Fibroblast of skin of left biceps (primary cell): ENCODE data around the gene DCLRE1B.
A peak's percentile ranks its signal among the peaks of the same experiment; 100 is the strongest.

Experiments used
- DNase-seq, 2 experiments: peaks; one replicate each; pipeline ENCODE4 v3.0.0-alpha.2; 2013; ENCODE audit warnings: low read depth in 2 of 2

The DCLRE1B gene

GRCh38 chr1:113904674-113905434 is at the start of gene DCLRE1B, which contains the start of gene AP4B1:
Gene DCLRE1B (plus strand): TSS chr1:113905326. CDS start chr1:113905587, 261 bp downstream.
Gene AP4B1 (minus strand): TSS chr1:113904799. CDS start chr1:113904717, 82 bp downstream.
- peak; percentile 99 to 100 for DNase-seq

GRCh38 chr1:113855630-113856400 is 49.3 kb upstream of the DCLRE1B start:
- DNase-seq = no peak

- DNase-seq = no peak
Observed at GRCh38 chr1:113856401-113856790, 48.7 kb upstream of the DCLRE1B start.

GRCh38 chr1:113857776-113858175 is 47.4 kb upstream of the DCLRE1B start:
- no peak for DNase-seq

- no peak for DNase-seq
Observed at GRCh38 chr1:113858418-113858817, 46.7 kb upstream of the DCLRE1B start.

- no peak for DNase-seq
Observed at GRCh38 chr1:113858982-113859381, 46.1 kb upstream of the DCLRE1B start.

GRCh38 chr1:113859478-113860175 is 45.5 kb upstream of the DCLRE1B start:
- DNase-seq = no peak

- DNase-seq = peak; percentile 50 to 59
Observed at GRCh38 chr1:113860891-113861290, 44.2 kb upstream of the DCLRE1B start.

GRCh38 chr1:113861641-113862040 is 43.5 kb upstream of the DCLRE1B start:
- DNase-seq = no peak

GRCh38 chr1:113868387-113869083 is 36.6 kb upstream of the DCLRE1B start:
- DNase-seq = peak in 1 of 2 experiments; percentile 4

- DNase-seq = no peak
Observed at GRCh38 chr1:113870778-113871177, 34.3 kb upstream of the DCLRE1B start.

- peak; percentile 24 to 26 for DNase-seq
Observed at GRCh38 chr1:113871597-113872113, 33.5 kb upstream of the DCLRE1B start, which contains the start of gene PTPN22. Gene PTPN22 (minus strand): TSS chr1:113871712.

- no peak for DNase-seq
Observed at GRCh38 chr1:113872219-113872935, 32.7 kb upstream of the DCLRE1B start.

- no peak for DNase-seq
Observed at GRCh38 chr1:113874012-113874879, 30.9 kb upstream of the DCLRE1B start.

GRCh38 chr1:113875714-113876113 is 29.4 kb upstream of the DCLRE1B start:
- no peak for DNase-seq

- no peak for DNase-seq
Observed at GRCh38 chr1:113876176-113876575, 28.9 kb upstream of the DCLRE1B start.

- no peak for DNase-seq
Observed at GRCh38 chr1:113879739-113880038, 25.4 kb upstream of the DCLRE1B start.

GRCh38 chr1:113881661-113882060 is 23.5 kb upstream of the DCLRE1B start:
- no peak for DNase-seq

GRCh38 chr1:113886417-113887401 is 18.4 kb upstream of the DCLRE1B start:
- DNase-seq = no peak
